HepG2 (cell line): ENCODE measurements around the gene LTK. TPM values are rescaled to one million over a fixed set of nuclear protein-coding genes. Genes with fewer than 3 reads are reported as not detected.

Experiments used
- ATAC-seq: fragments of 200-7000 bp; cut with Tn5 transposase; 3 replicates; pipeline ENCODE4 v1.9.1; 2020; ENCODE audit warnings: mild to moderate bottlenecking, moderate library complexity
- BruUV-seq: library from RNA; stranded (reverse); fragments of 400-500 nt; replicated peaks from 2 replicates; lab custom pipeline; 2021; lab: Mats Ljungman, UMichigan
- CTCF ChIA-PET: fragments of 300-600 bp; formaldehyde crosslinking; extraction: SDS; loops from one replicate; lab custom pipeline; 2021; ENCODE audit warnings: low total read pairs, inconsistent platforms, low intra/inter-chr PET ratio; lab: Yijun Ruan, JAX
- POLR2A ChIA-PET: fragments of 350-600 bp; sonication (Branson Sonifier 250); formaldehyde crosslinking; loops from one replicate; lab custom pipeline; 2020; ENCODE audit warnings: antibody characterized with exemption, inconsistent platforms; lab: Yijun Ruan, JAX
- DNase-seq: peaks from one replicate; pipeline ENCODE4 v3.0.0-alpha.2; 2015; ENCODE audit warnings: low spot score
- FAIRE-seq: peaks from 3 replicates; lab custom pipeline; 2011; peaks lifted over from hg19 to GRCh38; lab: Jason Lieb, UNC
- H2AFZ ChIP-seq: one replicate; pipeline ENCODE4 v1.6.1; 2011; ENCODE audit warnings: low read length, inconsistent platforms
- H3K27ac ChIP-seq: fragments of 300-600 bp; 3 replicates; pipeline ENCODE4 v1.8.0; 2011; ENCODE audit warnings: mixed run types, mild to moderate bottlenecking, mixed read lengths, low read length, inconsistent platforms; ENCODE audit not compliant: insufficient read depth; ENCODE audit errors: extremely low read length
- H3K27me3 ChIP-seq, 2 experiments: fragments of 200-600 bp in 1 of 2; 2 replicates in 1 of 2; 3 replicates in 1 of 2; pipeline versions ENCODE4 v1.6.0 to v1.8.0; 2011; ENCODE audit warnings: low read length in 2 of 2, mild to moderate bottlenecking in 2 of 2, moderate library complexity in 2 of 2, inconsistent platforms in 1 of 2; ENCODE audit not compliant: insufficient read depth in 2 of 2, control insufficient read depth in 1 of 2
- H3K36me3 ChIP-seq, 2 experiments: fragments of 200-600 bp in 1 of 2; replicated peaks in 1 of 2; 2 replicates in 1 of 2; 3 replicates in 1 of 2; pipeline versions ENCODE4 v1.5.1 to v1.8.0; 2011; ENCODE audit warnings: low read length in 2 of 2, inconsistent platforms in 1 of 2; ENCODE audit not compliant: insufficient read depth in 2 of 2, control insufficient read depth in 1 of 2
- H3K4me1 ChIP-seq: 2 replicates; pipeline ENCODE4 v1.5.1; 2012; ENCODE audit warnings: low read length, inconsistent platforms; ENCODE audit not compliant: insufficient read depth
- H3K4me2 ChIP-seq: 2 replicates; pipeline ENCODE4 v1.6.0; 2011; ENCODE audit warnings: low read depth, low read length, inconsistent platforms
- H3K4me3 ChIP-seq, 3 experiments: fragments of 200-600 bp in 1 of 3; sonication (generic), shearing (Covaris generic) in 1 of 3; replicated peaks in 1 of 3; 2 replicates each; pipeline ENCODE4 v1.5.1; 2011 to 2016; ENCODE audit warnings: low read length in 3 of 3, inconsistent platforms in 2 of 3, low read depth in 2 of 3, mild to moderate bottlenecking in 2 of 3, control low read depth in 1 of 3, mixed read lengths in 1 of 3; ENCODE audit not compliant: insufficient read depth in 1 of 3
- H3K79me2 ChIP-seq: one replicate; pipeline ENCODE4 v1.6.1; 2011; ENCODE audit warnings: low read length, inconsistent platforms; ENCODE audit not compliant: insufficient read depth
- H3K9ac ChIP-seq: 2 replicates; pipeline ENCODE4 v1.6.0; 2011; ENCODE audit warnings: mild to moderate bottlenecking, low read depth, low read length, inconsistent platforms; ENCODE audit not compliant: insufficient read depth
- H3K9me3 ChIP-seq: 2 replicates; pipeline ENCODE4 v1.5.1; 2012; ENCODE audit warnings: mild to moderate bottlenecking, low read length
- H4K20me1 ChIP-seq: 2 replicates; pipeline ENCODE4 v1.6.0; 2011; ENCODE audit warnings: inconsistent platforms, mild to moderate bottlenecking, low read length, moderate library complexity; ENCODE audit not compliant: insufficient read depth
- CAMTA2 ChIP-seq: sonication (generic); formaldehyde crosslinking; IDR thresholded peaks from 2 replicates; pipeline ENCODE4 v1.4.0; 2020; ENCODE audit warnings: mild to moderate bottlenecking, missing genetic modification reagents, borderline replicate concordance
- CEBPB ChIP-seq: IDR thresholded peaks from 2 replicates; pipeline ENCODE4 v1.6.1; 2011; ENCODE audit warnings: low read depth, low read length, improper control_type of control experiment, borderline replicate concordance
- NFE2L1 ChIP-seq: sonication (generic); formaldehyde crosslinking; IDR thresholded peaks from 2 replicates; pipeline ENCODE4 v1.4.0; 2020; ENCODE audit warnings: missing genetic modification reagents, mild to moderate bottlenecking, borderline replicate concordance
- RORA ChIP-seq: sonication (generic); formaldehyde crosslinking; IDR thresholded peaks from 2 replicates; pipeline ENCODE4 v1.5.0; 2020; ENCODE audit warnings: mild to moderate bottlenecking, missing genetic modification reagents, moderate library complexity
- SAFB2 ChIP-seq: sonication (generic); formaldehyde crosslinking; IDR thresholded peaks from 2 replicates; pipeline ENCODE4 v1.5.1; 2020; ENCODE audit warnings: missing genetic modification reagents, low read depth, mild to moderate bottlenecking, borderline replicate concordance
- WGBS: methylation state at CpG from one replicate; pipeline ENCODE4 v1.1.6; 2017; ENCODE audit warnings: low lambda C conversion rate; 5-methylcytosine and 5-hydroxymethylcytosine counted together
- in situ Hi-C: cut with HindIII; loops from 2 replicates; pipeline ENCODE4 v1.10.0; 2017; ENCODE audit warnings: low pct_unique_long_range_greater_than_20kb; ENCODE audit not compliant: extremely low pct_ligation_motif_present
- intact Hi-C: fragments of 100-400 bp; cut with micrococcal nuclease; formaldehyde crosslinking; loops from one replicate; pipeline ENCODE4 v1.10.0; 2022; ENCODE audit not compliant: unreplicated experiment
- polyA plus RNA-seq, 8 experiments: library from polyadenylated mRNA; depleted of rRNA in 3 of 8; stranded (reverse) in 7 of 8; unstranded in 1 of 8; fragments of >200 nt; fragmentation: Illumina TruSeq in 4 of 8; extraction: Trizol in 4 of 8; gene quantifications; 2 replicates each; pipeline versions ENCODE4 v1.2.1 to v1.2.3, GENCODE V29; 2011 to 2016; ENCODE audit warnings: low read depth in 4 of 8, missing spikeins in 1 of 8, mixed read lengths in 1 of 8; ENCODE audit not compliant: insufficient read depth in 1 of 8
- total RNA-seq, 5 experiments: library from RNA; depleted of rRNA; stranded (reverse); fragments of >200 nt; fragmentation: Illumina TruSeq; extraction: Trizol; gene quantifications; 2 replicates each; pipeline ENCODE4 v1.2.3, GENCODE V29; 2016; ENCODE audit warnings: low read depth in 1 of 5

LTK gene
- total and polyA plus RNA-seq, 2 of the 13 experiments (the other 11 are each of a cell fraction or from before 2014, with no cell fraction given): 0.01 TPM; not detected in 1

DNA sequence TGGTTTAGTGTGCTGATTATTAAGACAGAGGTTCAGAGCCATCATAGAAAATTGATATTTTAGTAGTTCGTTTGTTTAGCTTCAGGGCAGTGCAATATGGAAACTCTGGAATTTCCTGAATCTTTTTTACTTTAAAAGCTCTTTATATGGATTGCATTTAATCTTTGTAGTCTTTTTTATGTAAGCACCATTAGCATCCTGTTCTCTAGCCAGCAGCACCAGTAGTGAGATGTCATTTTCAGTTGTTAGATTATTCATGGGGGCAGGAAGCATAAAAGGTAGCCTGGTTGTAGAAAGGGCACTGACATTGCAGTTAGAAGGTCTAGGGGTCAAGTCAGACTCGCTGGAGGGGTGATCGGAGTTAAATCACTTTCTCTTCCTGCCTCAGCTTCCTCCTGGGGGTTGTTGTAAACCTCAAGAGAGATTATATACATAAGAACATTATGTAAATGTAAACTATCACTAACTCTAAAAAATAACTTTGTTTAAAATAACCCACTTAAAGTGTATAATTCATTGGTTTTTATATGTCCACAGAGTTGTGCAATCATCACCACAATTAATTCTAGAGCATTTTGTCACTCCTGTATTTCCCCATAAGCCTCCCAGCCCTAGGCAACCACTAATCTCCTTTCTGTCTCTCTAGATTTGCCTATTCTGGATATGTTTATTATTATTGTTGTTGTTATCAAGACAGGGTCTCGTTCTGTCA is 51.4 kb downstream of the LTK start:
- ATAC-seq (no peak), FAIRE-seq (no peak), DNase-seq (no peak)
- intact Hi-C loops: no loop called here
- no peak overlapping the region for H3K27ac ChIP-seq
- H3K27me3 ChIP-seq: no peaks in the 10 kb centered on the region
- H3K9me3 ChIP-seq: no peaks in the 10 kb centered on the region
- peaks cover 4 to 57% of the 10 kb centered on the region in 2 experiments for H3K36me3 ChIP-seq
- POLR2A ChIA-PET: no interaction called here
- no peaks in the 10 kb centered on the region for H3K79me2 ChIP-seq
- no TSS peak for BruUV-seq
- H2AFZ ChIP-seq: no peak overlapping the region
- 92% methylated on average over 4 of the region's 4 CpGs for WGBS
- H3K4me3 ChIP-seq: no peak overlapping the region
- in situ Hi-C loops: no loop called here
- CTCF ChIA-PET: no interaction called here
- H3K4me1 ChIP-seq: no peaks in the 10 kb centered on the region
- no peak overlapping the region for H3K9ac ChIP-seq
- H3K4me2 ChIP-seq: no peak overlapping the region
- no peak for TF ChIP-seq RORA (CRISPR knock-in tag)
- no peak for TF ChIP-seq SAFB2 (CRISPR knock-in tag)
- TF ChIP-seq NFE2L1: no peak
- no peak for TF ChIP-seq CAMTA2 (CRISPR knock-in tag)
- peak; percentile 45; the same call in 1 of the 2 replicates for TF ChIP-seq CEBPB
- H4K20me1 ChIP-seq: no peaks in the 10 kb centered on the region

Other genes starting within 250 kb of the LTK start
- gene OIP5, start 181.2 kb downstream of the LTK start, total RNA-seq (2016; rRNA removed; fragmentation: Illumina TruSeq; extraction: Trizol): 38.0 and 39.1 TPM in 2 replicates
- gene OIP5, start 181.2 kb downstream of the LTK start, polyA plus RNA-seq (2011; rRNA removed): 5.5 and 10.7 TPM in 2 replicates
- 106 and 162 TPM in 2 replicates for gene NUSAP1, start 180.9 kb downstream of the LTK start, total RNA-seq (2016; rRNA removed; fragmentation: Illumina TruSeq; extraction: Trizol)
- 38.6 and 59.5 TPM in 2 replicates for gene NUSAP1, start 180.9 kb downstream of the LTK start, polyA plus RNA-seq (2011; rRNA removed)
- gene NDUFAF1, start 111.3 kb downstream of the LTK start, total RNA-seq (2016; rRNA removed; fragmentation: Illumina TruSeq; extraction: Trizol): 16.9 and 23.1 TPM in 2 replicates
- 5.4 and 7.4 TPM in 2 replicates for gene NDUFAF1, start 111.3 kb downstream of the LTK start, polyA plus RNA-seq (2011; rRNA removed)
- 17.9 and 22.0 TPM in 2 replicates for gene RTF1, start 96.7 kb downstream of the LTK start, total RNA-seq (2016; rRNA removed; fragmentation: Illumina TruSeq; extraction: Trizol)
- gene RTF1, start 96.7 kb downstream of the LTK start, polyA plus RNA-seq (2011; rRNA removed): 13.6 and 13.9 TPM in 2 replicates
- gene ITPKA, start 20.0 kb downstream of the LTK start, total RNA-seq (2016; rRNA removed; fragmentation: Illumina TruSeq; extraction: Trizol): 29.7 and 41.3 TPM in 2 replicates
- gene ITPKA, start 20.0 kb downstream of the LTK start, polyA plus RNA-seq (2011; rRNA removed): 13.2 and 16.4 TPM in 2 replicates
- 20.6 and 28.1 TPM in 2 replicates for gene RPAP1, start 30.4 kb upstream of the LTK start, total RNA-seq (2016; rRNA removed; fragmentation: Illumina TruSeq; extraction: Trizol)
- 15.1 and 16.2 TPM in 2 replicates for gene RPAP1, start 30.4 kb upstream of the LTK start, polyA plus RNA-seq (2011; rRNA removed)
- 12.4 and 24.0 TPM in 2 replicates for gene TYRO3, start 45.4 kb upstream of the LTK start, total RNA-seq (2016; rRNA removed; fragmentation: Illumina TruSeq; extraction: Trizol)
- 43.6 and 48.0 TPM in 2 replicates for gene TYRO3, start 45.4 kb upstream of the LTK start, polyA plus RNA-seq (2011; rRNA removed)
- gene MGA, start 146.6 kb upstream of the LTK start, total RNA-seq (2016; rRNA removed; fragmentation: Illumina TruSeq; extraction: Trizol): 59.0 and 71.8 TPM in 2 replicates
- 5.3 and 5.5 TPM in 2 replicates for gene MGA, start 146.6 kb upstream of the LTK start, polyA plus RNA-seq (2011; rRNA removed)